ENCODE measurements around the gene NSF.

The NSF gene

GRCh38 chr17:46745376-46745775, 154.9 kb downstream of the NSF start:
- no peaks in the 10 kb centered on the region for H3K4me1 ChIP-seq (ENCODE audit: control insufficient read depth, low read length)

DNA sequence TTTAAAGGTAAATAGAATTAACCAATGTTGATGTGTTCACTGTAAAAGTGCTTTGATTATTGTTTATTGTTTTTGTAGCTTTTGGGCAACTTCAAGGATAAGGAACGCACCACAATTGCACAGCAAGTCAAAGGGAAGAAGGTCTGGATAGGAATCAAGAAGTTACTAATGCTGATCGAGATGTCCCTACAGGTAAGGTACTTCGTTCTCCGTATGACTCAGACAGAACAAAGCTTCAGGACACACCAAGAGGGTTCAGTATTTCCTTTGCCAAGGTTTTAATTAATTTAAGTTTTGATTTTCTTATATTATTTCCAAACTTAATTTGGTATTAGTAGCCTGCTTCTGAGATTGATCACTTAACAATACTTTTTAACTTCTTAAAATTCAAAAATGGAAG, 161.0 kb downstream of the NSF start:
- Histone ChIP-seq H3K4me3 (ENCODE audit: low read length) (no peak overlapping the region), H3K36me3 (ENCODE audit: control insufficient read depth, low read length) (peaks cover 40% of the 10 kb centered on the region), H4K20me1 (ENCODE audit: control insufficient read depth, insufficient read depth, low read depth, low read length) (no peaks in the 10 kb centered on the region), H3K4me1 (ENCODE audit: control insufficient read depth, low read length) (no peaks in the 10 kb centered on the region), H3K27ac (ENCODE audit: low read depth, low read length) (no peak overlapping the region), H3K9me2 (replicated peaks; ENCODE audit: control insufficient read depth, low read length) (no peaks in the 10 kb centered on the region), H3F3A (ENCODE audit: control insufficient read depth, insufficient read depth) (no peaks in the 10 kb centered on the region), H3K9me3 (ENCODE audit: control insufficient read depth, insufficient read depth, low read length) (no peaks in the 10 kb centered on the region), H3K27me3 (ENCODE audit: control insufficient read depth, low read length) (no peaks in the 10 kb centered on the region), H3K79me2 (ENCODE audit: control insufficient read depth, low read length) (no peaks in the 10 kb centered on the region), H3K4me2 (ENCODE audit: low read length) (no peak overlapping the region)
- TF ChIP-seq CTCF (IDR thresholded peaks at IDR 0.05; ENCODE audit: low read depth, low read length, poor library complexity, severe bottlenecking) (no peak), EZH2phosphoT487 (IDR thresholded peaks at IDR 0.05; ENCODE audit: borderline replicate concordance, low read length) (no peak)

More at GRCh38 chr17:46745376-46745775, 154.9 kb downstream of the NSF start:
- no peaks in the 10 kb centered on the region for H4K20me1 ChIP-seq (ENCODE audit: control insufficient read depth, insufficient read depth, low read depth, low read length)
- no peak overlapping the region for H3K4me3 ChIP-seq (ENCODE audit: low read length)
- H3K36me3 ChIP-seq (ENCODE audit: control insufficient read depth, low read length) = peaks cover 5% of the 10 kb centered on the region
- H3K27ac ChIP-seq (ENCODE audit: low read depth, low read length) = no peak overlapping the region
- H3K27me3 ChIP-seq (ENCODE audit: control insufficient read depth, low read length) = no peaks in the 10 kb centered on the region
- no peak overlapping the region for H3K4me2 ChIP-seq (ENCODE audit: low read length)
- no peaks in the 10 kb centered on the region for H3K9me2 ChIP-seq (replicated peaks; ENCODE audit: control insufficient read depth, low read length)
- H3K79me2 ChIP-seq (ENCODE audit: control insufficient read depth, low read length) = no peaks in the 10 kb centered on the region
- H3F3A ChIP-seq (ENCODE audit: control insufficient read depth, insufficient read depth) = no peaks in the 10 kb centered on the region
- no peaks in the 10 kb centered on the region for H3K9me3 ChIP-seq (ENCODE audit: control insufficient read depth, insufficient read depth, low read length)
- TF ChIP-seq EZH2phosphoT487 (IDR thresholded peaks at IDR 0.05; ENCODE audit: borderline replicate concordance, low read length) = no peak

GRCh38 chr17:46753776-46754175, 163.3 kb downstream of the NSF start:
- TF ChIP-seq EZH2phosphoT487 (IDR thresholded peaks at IDR 0.05; ENCODE audit: borderline replicate concordance, low read length) (no peak), CTCF (IDR thresholded peaks at IDR 0.05; ENCODE audit: low read depth, low read length, poor library complexity, severe bottlenecking) (no peak)
- H3K79me2 ChIP-seq (ENCODE audit: control insufficient read depth, low read length) = no peaks in the 10 kb centered on the region
- H3K9me3 ChIP-seq (ENCODE audit: control insufficient read depth, insufficient read depth, low read length) = no peaks in the 10 kb centered on the region
- no peaks in the 10 kb centered on the region for H4K20me1 ChIP-seq (ENCODE audit: control insufficient read depth, insufficient read depth, low read depth, low read length)
- peaks cover 44% of the 10 kb centered on the region for H3K36me3 ChIP-seq (ENCODE audit: control insufficient read depth, low read length)
- no peaks in the 10 kb centered on the region for H3K9me2 ChIP-seq (replicated peaks; ENCODE audit: control insufficient read depth, low read length)
- no peaks in the 10 kb centered on the region for H3K4me1 ChIP-seq (ENCODE audit: control insufficient read depth, low read length)
- no peak overlapping the region for H3K4me2 ChIP-seq (ENCODE audit: low read length)
- H3K27me3 ChIP-seq (ENCODE audit: control insufficient read depth, low read length) = no peaks in the 10 kb centered on the region
- H3F3A ChIP-seq (ENCODE audit: control insufficient read depth, insufficient read depth) = no peaks in the 10 kb centered on the region
- H3K27ac ChIP-seq (ENCODE audit: low read depth, low read length) = no peak overlapping the region
- H3K4me3 ChIP-seq (ENCODE audit: low read length) = no peak overlapping the region

- H3K4me2 ChIP-seq (ENCODE audit: low read length) = no peak overlapping the region
Observed at GRCh38 chr17:46756081-46756735, 165.7 kb downstream of the NSF start.

More at GRCh38 chr17:46756081-46756735, 165.7 kb downstream of the NSF start:
- TF ChIP-seq CTCF (IDR thresholded peaks at IDR 0.05; ENCODE audit: low read depth, low read length, poor library complexity, severe bottlenecking) (no peak), EZH2phosphoT487 (IDR thresholded peaks at IDR 0.05; ENCODE audit: borderline replicate concordance, low read length) (no peak)
- Histone ChIP-seq H3K4me3 (ENCODE audit: low read length) (no peak overlapping the region), H3F3A (ENCODE audit: control insufficient read depth, insufficient read depth) (no peaks in the 10 kb centered on the region), H3K79me2 (ENCODE audit: control insufficient read depth, low read length) (no peaks in the 10 kb centered on the region), H3K27ac (ENCODE audit: low read depth, low read length) (no peak overlapping the region), H3K27me3 (ENCODE audit: control insufficient read depth, low read length) (no peaks in the 10 kb centered on the region), H3K9me3 (ENCODE audit: control insufficient read depth, insufficient read depth, low read length) (no peaks in the 10 kb centered on the region), H3K9me2 (replicated peaks; ENCODE audit: control insufficient read depth, low read length) (no peaks in the 10 kb centered on the region), H4K20me1 (ENCODE audit: control insufficient read depth, insufficient read depth, low read depth, low read length) (no peaks in the 10 kb centered on the region), H3K4me1 (ENCODE audit: control insufficient read depth, low read length) (no peaks in the 10 kb centered on the region), H3K36me3 (ENCODE audit: control insufficient read depth, low read length) (peaks cover 38% of the 10 kb centered on the region)
